ENCODE data around the gene INTS15. TPM values are rescaled to one million over a fixed set of nuclear protein-coding genes. Genes with fewer than 3 reads are reported as not detected.

Gene INTS15
- total RNA-seq, 1 experiment from 2014 or later: 21.4 TPM

DNA sequence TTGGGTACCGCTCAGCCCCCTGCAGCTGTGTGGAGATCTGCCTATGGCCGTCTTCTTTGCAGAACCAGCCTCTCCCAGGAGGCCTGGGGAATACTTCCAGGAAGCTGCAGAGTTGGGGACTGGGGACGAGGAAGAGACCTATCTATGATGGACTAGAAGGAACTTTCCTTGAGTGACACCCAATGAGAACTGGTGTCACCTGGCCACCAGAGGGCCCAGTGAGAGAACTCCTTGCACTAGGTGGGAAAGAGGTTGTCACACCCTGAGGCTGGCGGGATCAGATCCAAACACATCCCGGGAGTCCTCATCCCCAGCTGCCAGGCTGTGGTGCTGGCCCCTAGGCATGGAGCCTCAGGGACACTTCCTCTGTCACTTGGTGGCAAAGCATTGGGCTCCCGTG is 33.6 kb upstream of the INTS15 start:
- Histone ChIP-seq H3K27ac (no peak overlapping the region), H4K20me1 (ENCODE audit: insufficient read depth) (no peaks in the 10 kb centered on the region), H3K4me3 (no peak overlapping the region), H3K4me1 (replicated peaks; ENCODE audit: insufficient read depth) (no peaks in the 10 kb centered on the region), H2AFZ (no peak overlapping the region), H3K9me3 (ENCODE audit: insufficient read depth, low read depth) (no peaks in the 10 kb centered on the region), H3F3A (ENCODE audit: insufficient read depth, low read depth) (no peaks in the 10 kb centered on the region), H3K4me2 (no peak overlapping the region), H3K79me2 (ENCODE audit: low read depth) (no peaks in the 10 kb centered on the region), H3K36me3 (ENCODE audit: low read depth) (no peaks in the 10 kb centered on the region), H3K27me3 (ENCODE audit: insufficient read depth, low read depth) (no peaks in the 10 kb centered on the region), H3K9me2 (ENCODE audit: insufficient read depth) (no peaks in the 10 kb centered on the region)
- TF ChIP-seq, protein P1, sequence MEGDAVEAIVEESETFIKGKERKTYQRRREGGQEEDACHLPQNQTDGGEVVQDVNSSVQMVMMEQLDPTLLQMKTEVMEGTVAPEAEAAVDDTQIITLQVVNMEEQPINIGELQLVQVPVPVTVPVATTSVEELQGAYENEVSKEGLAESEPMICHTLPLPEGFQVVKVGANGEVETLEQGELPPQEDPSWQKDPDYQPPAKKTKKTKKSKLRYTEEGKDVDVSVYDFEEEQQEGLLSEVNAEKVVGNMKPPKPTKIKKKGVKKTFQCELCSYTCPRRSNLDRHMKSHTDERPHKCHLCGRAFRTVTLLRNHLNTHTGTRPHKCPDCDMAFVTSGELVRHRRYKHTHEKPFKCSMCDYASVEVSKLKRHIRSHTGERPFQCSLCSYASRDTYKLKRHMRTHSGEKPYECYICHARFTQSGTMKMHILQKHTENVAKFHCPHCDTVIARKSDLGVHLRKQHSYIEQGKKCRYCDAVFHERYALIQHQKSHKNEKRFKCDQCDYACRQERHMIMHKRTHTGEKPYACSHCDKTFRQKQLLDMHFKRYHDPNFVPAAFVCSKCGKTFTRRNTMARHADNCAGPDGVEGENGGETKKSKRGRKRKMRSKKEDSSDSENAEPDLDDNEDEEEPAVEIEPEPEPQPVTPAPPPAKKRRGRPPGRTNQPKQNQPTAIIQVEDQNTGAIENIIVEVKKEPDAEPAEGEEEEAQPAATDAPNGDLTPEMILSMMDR (conservative IDR thresholded peaks at IDR 0.05): peak; percentile 71
- TF ChIP-seq EZH2 (IDR thresholded peaks at IDR 0.05; ENCODE audit: low read depth): no peak
- no TSS peak for BruUV-seq (replicated peaks)
- DNase-seq: peak in 1 of 2 experiments; percentile 48
- ChIA-PET CTCF (no interaction called here), POLR2A (ENCODE audit: unreplicated experiment) (no interaction called here)
- intact Hi-C loops (cut with micrococcal nuclease; ENCODE audit: unreplicated experiment): no loop called here

DNA sequence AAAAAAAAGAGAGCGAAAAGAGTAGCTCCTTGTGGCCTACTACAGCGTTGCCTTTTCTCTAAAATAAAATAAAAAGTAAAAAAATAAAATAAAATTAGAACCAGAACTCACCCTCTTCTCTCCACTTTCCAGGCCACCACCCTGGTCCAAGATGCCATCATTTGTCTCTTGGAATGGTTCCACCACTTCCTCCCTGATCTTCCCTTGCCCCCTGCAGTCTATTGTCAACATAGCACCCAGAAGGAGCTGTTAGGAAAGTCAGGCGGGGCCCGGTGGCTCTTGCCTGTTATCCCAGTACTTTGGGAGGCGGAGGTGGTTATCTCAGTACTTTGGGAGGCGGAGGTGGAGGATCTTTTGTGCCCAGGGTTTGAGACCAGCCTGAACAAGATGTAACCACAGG is 31.0 kb upstream of the INTS15 start:
- Histone ChIP-seq H3K27ac (no peak overlapping the region), H3K27me3 (ENCODE audit: insufficient read depth, low read depth) (no peaks in the 10 kb centered on the region), H3K4me3 (no peak overlapping the region), H3K4me1 (replicated peaks; ENCODE audit: insufficient read depth) (no peaks in the 10 kb centered on the region), H3K9me2 (ENCODE audit: insufficient read depth) (no peaks in the 10 kb centered on the region), H3K9me3 (ENCODE audit: insufficient read depth, low read depth) (no peaks in the 10 kb centered on the region), H4K20me1 (ENCODE audit: insufficient read depth) (no peaks in the 10 kb centered on the region), H3K4me2 (no peak overlapping the region), H3F3A (ENCODE audit: insufficient read depth, low read depth) (no peaks in the 10 kb centered on the region), H3K36me3 (ENCODE audit: low read depth) (no peaks in the 10 kb centered on the region), H2AFZ (no peak overlapping the region), H3K79me2 (ENCODE audit: low read depth) (no peaks in the 10 kb centered on the region)
- peak in 1 of 2 experiments; percentile 28 for DNase-seq
- no TSS peak for BruUV-seq (replicated peaks)
- intact Hi-C loops (cut with micrococcal nuclease; ENCODE audit: unreplicated experiment): no loop called here
- ChIA-PET POLR2A (ENCODE audit: unreplicated experiment) (interaction anchor here (0.6 kb wide), 1 partner anchor 16 kb away, joined by 21 read pairs; no protein-coding TSS in a partner anchor), CTCF (interaction anchor here (0.5 to 1.2 kb wide), 6 partner anchors 43 to 707 kb away, joined by 3 to 5 read pairs (median 3); no protein-coding TSS in a partner anchor)
- TF ChIP-seq, protein P1 (conservative IDR thresholded peaks at IDR 0.05): peak; percentile 60
- TF ChIP-seq EZH2 (IDR thresholded peaks at IDR 0.05; ENCODE audit: low read depth): no peak

DNA sequence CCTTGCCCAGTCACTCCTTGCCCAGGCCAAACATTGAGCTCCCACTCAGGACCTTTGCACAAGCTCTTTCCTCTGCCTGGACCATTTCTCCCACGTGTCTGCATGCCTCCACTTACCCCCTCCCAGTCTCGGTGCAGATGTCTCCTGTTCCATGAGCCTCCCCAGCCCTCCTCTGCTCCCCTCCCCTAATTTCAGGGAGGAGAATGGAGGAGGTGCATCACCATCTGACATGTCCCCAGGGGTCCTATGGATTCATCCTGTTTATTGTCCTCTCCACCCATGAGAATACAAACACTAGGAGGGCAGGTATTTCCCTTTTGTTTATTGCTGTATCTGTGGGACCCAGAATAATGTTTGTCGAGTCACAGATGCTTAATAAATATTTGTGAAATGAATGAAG is 29.9 kb upstream of the INTS15 start:
- H4K20me1 ChIP-seq (ENCODE audit: insufficient read depth): no peaks in the 10 kb centered on the region
- no peak overlapping the region for H3K4me2 ChIP-seq
- intact Hi-C loops (cut with micrococcal nuclease; ENCODE audit: unreplicated experiment): no loop called here
- no peaks in the 10 kb centered on the region for H3K9me3 ChIP-seq (ENCODE audit: insufficient read depth, low read depth)
- TF ChIP-seq, protein P1 (conservative IDR thresholded peaks at IDR 0.05): no peak
- TF ChIP-seq EZH2 (IDR thresholded peaks at IDR 0.05; ENCODE audit: low read depth): no peak
- ChIA-PET POLR2A (ENCODE audit: unreplicated experiment) (interaction anchor here (0.7 kb wide), 1 partner anchor 16 kb away, joined by 4 read pairs; no protein-coding TSS in a partner anchor), CTCF (no interaction called here)
- no peaks in the 10 kb centered on the region for H3K4me1 ChIP-seq (replicated peaks; ENCODE audit: insufficient read depth)
- no peak overlapping the region for H2AFZ ChIP-seq
- no peak overlapping the region for H3K27ac ChIP-seq
- H3K9me2 ChIP-seq (ENCODE audit: insufficient read depth): no peaks in the 10 kb centered on the region
- peaks cover 7% of the 10 kb centered on the region; the same call in 1 of the 2 replicates for H3K27me3 ChIP-seq (ENCODE audit: insufficient read depth, low read depth)
- H3F3A ChIP-seq (ENCODE audit: insufficient read depth, low read depth): no peaks in the 10 kb centered on the region
- H3K4me3 ChIP-seq: no peak overlapping the region
- DNase-seq: no peak
- BruUV-seq (replicated peaks): no TSS peak
- H3K79me2 ChIP-seq (ENCODE audit: low read depth): no peaks in the 10 kb centered on the region
- no peaks in the 10 kb centered on the region for H3K36me3 ChIP-seq (ENCODE audit: low read depth)
